DND-41 (cell line): Measurements from ENCODE around the gene KRT82.

Experiments
- ATAC-seq: fragments of 200-7000 bp; cut with Tn5 transposase; 3 replicates; pipeline ENCODE4 v1.9.1; 2021; ENCODE audit warnings: low read depth; ENCODE audit not compliant: insufficient read depth
- DNase-seq: peaks from one replicate; pipeline ENCODE4 v3.0.0-alpha.2; 2020
- H2AFZ ChIP-seq: 2 replicates; pipeline ENCODE4 v1.6.0; 2012; ENCODE audit warnings: low read depth, low read length
- H3K27ac ChIP-seq: 2 replicates; pipeline ENCODE4 v1.5.1; 2012; ENCODE audit warnings: low read length, inconsistent platforms
- H3K27me3 ChIP-seq: fragments of 200-600 bp; sonication (generic); 2 replicates; pipeline ENCODE4 v1.6.0; 2012; ENCODE audit warnings: low read length, mild to moderate bottlenecking, inconsistent platforms; ENCODE audit not compliant: insufficient read depth, poor library complexity
- H3K36me3 ChIP-seq: 2 replicates; pipeline ENCODE4 v1.5.1; 2012; ENCODE audit warnings: low read length, inconsistent platforms; ENCODE audit not compliant: insufficient read depth
- H3K4me1 ChIP-seq: 2 replicates; pipeline ENCODE4 v1.5.1; 2012; ENCODE audit warnings: mild to moderate bottlenecking, low read length; ENCODE audit not compliant: insufficient read depth
- H3K4me2 ChIP-seq: 2 replicates; pipeline ENCODE4 v1.6.0; 2012; ENCODE audit warnings: mild to moderate bottlenecking, moderate library complexity, low read length, inconsistent platforms; ENCODE audit not compliant: insufficient read depth
- H3K4me3 ChIP-seq, 2 experiments: fragments of 200-600 bp in 1 of 2; shearing (Covaris generic) in 1 of 2; 2 replicates each; pipeline ENCODE4 v1.5.1; 2012 to 2016; ENCODE audit warnings: inconsistent platforms in 2 of 2, low read length in 2 of 2, mild to moderate bottlenecking in 2 of 2, low read depth in 1 of 2, moderate library complexity in 1 of 2
- H3K79me2 ChIP-seq: 2 replicates; pipeline ENCODE4 v1.6.0; 2012; ENCODE audit warnings: low read length, inconsistent platforms; ENCODE audit not compliant: insufficient read depth
- H3K9ac ChIP-seq: 2 replicates; pipeline ENCODE4 v1.6.0; 2012; ENCODE audit warnings: low read depth, mild to moderate bottlenecking, inconsistent platforms, low read length, moderate library complexity
- H3K9me3 ChIP-seq: 2 replicates; pipeline ENCODE4 v1.5.1; 2012; ENCODE audit warnings: low read length, moderate library complexity, mild to moderate bottlenecking, inconsistent platforms; ENCODE audit not compliant: insufficient read depth, severe bottlenecking
- H4K20me1 ChIP-seq: 2 replicates; pipeline ENCODE4 v1.6.0; 2012; ENCODE audit warnings: low read length; ENCODE audit not compliant: insufficient read depth
- EZH2 ChIP-seq: IDR thresholded peaks from 3 replicates; pipeline ENCODE4 v1.6.1; 2012; ENCODE audit warnings: borderline replicate concordance, low read depth, mild to moderate bottlenecking, moderate library complexity, low read length, inconsistent platforms; ENCODE audit not compliant: severe bottlenecking
- TF ChIP-seq, protein P1 (sequence below): IDR thresholded peaks from 2 replicates; pipeline ENCODE4 v1.5.1; 2012; ENCODE audit warnings: borderline replicate concordance, low read length, moderate library complexity, mild to moderate bottlenecking; ENCODE audit not compliant: poor library complexity, severe bottlenecking; ENCODE audit errors: extremely low read depth

Gene KRT82

DNA sequence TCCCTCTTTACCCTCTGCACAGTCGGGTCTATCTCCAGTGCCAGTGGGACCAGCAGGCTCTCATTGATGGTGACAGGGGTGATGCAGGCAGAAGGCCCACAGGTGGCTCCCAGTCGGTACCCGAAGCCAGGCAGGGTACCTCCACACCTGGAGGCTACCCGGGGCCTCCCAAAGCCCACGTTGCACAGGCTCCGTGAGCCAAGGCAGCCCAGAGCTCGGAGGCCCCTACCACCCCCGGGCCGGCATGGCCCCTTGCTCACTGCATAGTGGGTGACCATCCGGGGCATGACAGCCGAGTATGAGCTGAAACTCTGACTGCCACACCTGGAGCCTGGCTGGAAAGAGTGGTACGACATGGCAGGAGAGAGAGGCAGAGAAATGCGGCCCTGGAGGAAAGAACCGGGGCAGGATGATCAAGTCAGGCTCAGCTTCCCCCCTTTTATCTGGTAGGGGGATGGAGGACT lies at the start of gene KRT82:
Gene KRT82, minus strand, starts transcription at position 414 of the 464 bp plus-strand sequence. Its CDS starts 58 bp downstream, at position 356.
- H3K9ac ChIP-seq = no peak within 1 kb of the TSS
- DNase-seq = no peak
- no peaks in the 10 kb centered on the region for H3K9me3 ChIP-seq
- no peaks in the 10 kb centered on the region for H3K36me3 ChIP-seq
- H3K4me2 ChIP-seq = no peak within 1 kb of the TSS
- no peaks in the 10 kb centered on the region for H3K4me1 ChIP-seq
- H3K79me2 ChIP-seq = no peaks in the 10 kb centered on the region
- no peak within 1 kb of the TSS for H2AFZ ChIP-seq
- no peak for ATAC-seq
- TF ChIP-seq, protein P1, sequence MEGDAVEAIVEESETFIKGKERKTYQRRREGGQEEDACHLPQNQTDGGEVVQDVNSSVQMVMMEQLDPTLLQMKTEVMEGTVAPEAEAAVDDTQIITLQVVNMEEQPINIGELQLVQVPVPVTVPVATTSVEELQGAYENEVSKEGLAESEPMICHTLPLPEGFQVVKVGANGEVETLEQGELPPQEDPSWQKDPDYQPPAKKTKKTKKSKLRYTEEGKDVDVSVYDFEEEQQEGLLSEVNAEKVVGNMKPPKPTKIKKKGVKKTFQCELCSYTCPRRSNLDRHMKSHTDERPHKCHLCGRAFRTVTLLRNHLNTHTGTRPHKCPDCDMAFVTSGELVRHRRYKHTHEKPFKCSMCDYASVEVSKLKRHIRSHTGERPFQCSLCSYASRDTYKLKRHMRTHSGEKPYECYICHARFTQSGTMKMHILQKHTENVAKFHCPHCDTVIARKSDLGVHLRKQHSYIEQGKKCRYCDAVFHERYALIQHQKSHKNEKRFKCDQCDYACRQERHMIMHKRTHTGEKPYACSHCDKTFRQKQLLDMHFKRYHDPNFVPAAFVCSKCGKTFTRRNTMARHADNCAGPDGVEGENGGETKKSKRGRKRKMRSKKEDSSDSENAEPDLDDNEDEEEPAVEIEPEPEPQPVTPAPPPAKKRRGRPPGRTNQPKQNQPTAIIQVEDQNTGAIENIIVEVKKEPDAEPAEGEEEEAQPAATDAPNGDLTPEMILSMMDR = no peak
- H4K20me1 ChIP-seq = peaks cover 4% of the 10 kb centered on the region; the same call in 1 of the 2 replicates
- no peak within 1 kb of the TSS for H3K4me3 ChIP-seq
- no peak within 1 kb of the TSS for H3K27ac ChIP-seq
- H3K27me3 ChIP-seq = peaks cover 6% of the 10 kb centered on the region

DNA sequence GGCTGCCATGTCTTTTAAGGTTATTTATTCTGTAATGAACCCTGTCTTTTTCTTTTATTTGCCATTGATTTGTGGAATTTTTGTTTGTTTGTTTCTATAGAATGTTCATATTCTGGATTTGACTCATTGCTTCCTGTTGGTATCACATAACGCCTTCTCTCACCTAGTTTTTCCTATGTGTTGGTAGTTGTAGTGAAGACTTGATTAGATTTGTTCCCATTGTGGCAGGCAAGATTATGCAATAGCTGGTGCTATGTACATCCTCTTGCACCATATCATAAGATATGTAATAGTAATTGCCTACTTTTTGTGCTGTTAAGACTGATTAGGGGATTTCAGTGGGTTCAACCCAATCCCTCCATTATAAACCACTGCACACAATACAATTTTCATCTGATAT lies 49.7 kb upstream of the KRT82 start:
- Histone ChIP-seq H3K4me1 (no peaks in the 10 kb centered on the region), H3K4me3 (no peak overlapping the region), H3K79me2 (no peaks in the 10 kb centered on the region), H3K27me3 (peaks cover 26% of the 10 kb centered on the region), H3K9me3 (no peaks in the 10 kb centered on the region), H2AFZ (no peak overlapping the region), H3K27ac (no peak overlapping the region), H3K9ac (no peak overlapping the region), H4K20me1 (no peaks in the 10 kb centered on the region), H3K4me2 (no peak overlapping the region), H3K36me3 (no peaks in the 10 kb centered on the region)
- no peak for ATAC-seq
- no peak for DNase-seq
- TF ChIP-seq, protein P1 = no peak
- no peak for TF ChIP-seq EZH2

DNA sequence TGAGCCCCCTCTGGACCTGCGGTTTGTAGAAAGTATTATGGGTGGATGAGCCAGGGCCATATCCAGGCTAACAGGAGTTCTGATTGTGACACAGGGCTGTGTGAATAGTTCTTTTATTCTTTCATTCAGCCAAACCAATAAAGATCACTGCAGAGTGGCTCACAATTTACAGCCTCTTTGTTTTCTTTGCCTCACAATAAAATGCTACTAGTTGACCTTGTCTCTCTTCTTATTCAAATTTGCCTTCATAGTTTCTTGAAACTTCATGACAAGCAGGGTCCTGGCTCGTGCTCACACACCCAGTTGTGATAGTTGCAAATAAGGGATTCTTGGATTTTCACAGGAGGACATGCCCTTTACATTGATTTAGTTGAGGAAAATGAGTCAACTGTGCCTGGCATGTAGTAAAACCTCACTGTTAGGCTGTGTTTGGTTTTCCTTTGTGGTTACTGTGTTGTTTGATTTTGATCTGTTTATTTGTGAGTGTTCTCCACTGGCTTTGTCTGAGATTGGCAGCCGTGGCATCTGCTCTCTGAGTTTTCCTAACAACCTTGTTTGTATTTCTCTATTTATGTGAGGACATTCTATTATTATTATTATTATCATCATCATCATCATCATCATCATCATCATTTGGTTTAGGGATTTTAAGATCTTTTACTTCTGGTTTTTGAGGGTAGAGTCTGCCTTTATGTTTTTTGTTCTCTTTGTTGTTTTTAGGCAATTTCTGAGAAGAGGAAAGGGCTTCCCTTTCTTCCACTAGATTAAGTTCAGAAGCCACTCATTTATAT lies 48.5 kb upstream of the KRT82 start:
- TF ChIP-seq EZH2 = no peak
- TF ChIP-seq, protein P1 = no peak
- Histone ChIP-seq H3K4me3 (no peak overlapping the region), H3K79me2 (no peaks in the 10 kb centered on the region), H3K36me3 (no peaks in the 10 kb centered on the region), H3K9ac (no peak overlapping the region), H2AFZ (no peak overlapping the region), H4K20me1 (no peaks in the 10 kb centered on the region), H3K4me2 (no peak overlapping the region), H3K9me3 (no peaks in the 10 kb centered on the region), H3K27ac (no peak overlapping the region), H3K27me3 (peaks cover 26% of the 10 kb centered on the region), H3K4me1 (no peaks in the 10 kb centered on the region)
- ATAC-seq (no peak), DNase-seq (no peak)
